Sciatic nerve (tissue), 2 donors: ENCODE results near the gene ZACN. TPM values are rescaled to one million over a fixed set of nuclear protein-coding genes. Genes with fewer than 3 reads are reported as not detected.
"Not testable (repeated sequence)": the region's sequence is repeated elsewhere in the genome, so short reads cannot be mapped to it uniquely, and the experiment has no call there.

Experiments
- ATAC-seq: fragments of 200-7000 bp; cut with Tn5 transposase; one replicate; pipeline ENCODE4 v1.9.1; 2020; ENCODE audit warnings: mild to moderate bottlenecking, moderate library complexity
- DNase-seq: peaks from one replicate; pipeline ENCODE4 v3.0.0-alpha.2; 2020; ENCODE audit warnings: low spot score
- intact Hi-C: fragments of 100-400 bp; cut with DNase I; formaldehyde crosslinking; loops from one replicate; pipeline ENCODE4 v1.14.2; 2022
- total RNA-seq: library from RNA; stranded (reverse); fragmentation: NEBNext Ultra II Directional; extraction: Animal tissue kit (Norgen Biotek cat#: 25700); gene quantifications from one replicate; pipeline ENCODE4 v1.2.1, GENCODE V29; 2021
- donor health status: DM: no; HTN: no; CAD: no.
- donor health status: DM: no; HTN: no; CAD: no.

The ZACN gene
- total RNA-seq, 1 donor from 2014 or later: not detected

DNA sequence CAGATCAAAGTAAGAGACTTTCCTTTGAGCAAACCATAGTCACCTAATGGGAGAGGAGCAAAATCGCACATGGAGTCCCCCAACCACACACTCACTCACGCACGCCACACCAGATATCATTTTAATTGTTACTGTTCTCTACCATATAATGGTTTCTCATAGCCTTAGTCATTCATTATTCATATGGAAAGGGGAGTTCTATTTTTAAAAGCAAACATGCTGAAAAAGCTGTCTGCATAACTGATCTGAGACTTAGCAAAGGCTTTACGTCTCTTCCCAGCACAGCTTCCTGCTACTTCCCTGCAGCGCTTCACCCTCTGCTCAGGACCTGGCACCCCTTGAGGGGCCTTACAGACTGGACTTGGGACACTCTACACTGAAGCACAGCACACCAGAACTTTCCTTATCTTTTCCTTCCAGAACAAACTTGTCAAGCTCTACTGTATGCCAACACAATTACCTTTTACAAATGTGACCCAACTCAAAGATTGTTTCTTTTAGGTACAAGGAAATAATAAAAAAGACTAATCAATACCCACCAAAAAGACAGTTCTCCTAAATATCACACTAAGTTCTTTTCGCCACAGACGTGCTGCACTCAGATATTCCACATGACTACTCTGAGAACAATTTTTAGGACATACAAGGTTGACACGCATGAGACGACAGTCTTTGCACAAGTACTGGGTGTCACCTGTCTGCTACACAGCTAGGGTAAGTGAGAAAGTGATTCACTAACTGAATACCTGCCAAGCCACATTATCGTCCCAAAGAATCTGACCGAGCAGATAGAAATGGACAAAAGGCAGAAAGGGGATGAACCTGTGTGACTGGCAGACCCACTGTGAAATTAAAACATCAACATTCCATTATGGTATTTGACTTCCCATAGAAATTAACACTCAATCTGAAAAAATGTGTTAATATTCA lies 28.2 kb upstream of the ZACN start:
- DNase-seq (no peak), ATAC-seq (no peak)
- intact Hi-C loops: no loop called here

- ATAC-seq: no peak
- no peak for DNase-seq
- intact Hi-C loops: no loop called here
These were observed 27.4 kb upstream of the ZACN start for GRCh38 chr17:76051561-76051960.

- DNase-seq: no peak
- ATAC-seq: no peak
- intact Hi-C loops: no loop called here
These were observed 25.5 kb upstream of the ZACN start for GRCh38 chr17:76053246-76054111.

- DNase-seq (no peak), ATAC-seq (no peak)
- intact Hi-C loops: no loop called here
These were observed 24.9 kb upstream of the ZACN start for GRCh38 chr17:76054112-76054476.

DNA sequence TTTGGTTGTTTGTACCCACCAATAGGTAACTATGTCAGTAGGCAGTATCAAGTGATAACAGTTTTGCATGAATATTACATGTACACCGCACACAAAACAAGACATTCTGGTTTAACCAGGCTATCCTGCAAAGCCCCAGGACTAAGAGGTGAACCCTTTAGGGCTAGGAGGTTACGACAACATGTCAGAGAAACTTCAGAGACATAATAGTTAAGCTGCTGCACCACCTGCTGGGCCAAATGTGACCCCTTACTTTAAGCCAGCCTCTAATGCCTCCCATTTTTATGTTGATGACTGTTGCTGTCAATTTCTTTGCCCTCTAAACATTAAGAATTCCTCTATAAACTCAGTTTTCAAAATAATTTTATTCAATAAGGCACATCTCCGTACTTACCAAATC lies 22.1 kb upstream of the ZACN start:
- ATAC-seq (no peak), DNase-seq (no peak)
- intact Hi-C loops: no loop called here

GRCh38 chr17:76058264-76058663 lies 20.7 kb upstream of the ZACN start:
- intact Hi-C loops, ATAC-seq: not testable (repeated sequence)

GRCh38 chr17:76063875-76064546 lies 15.0 kb upstream of the ZACN start:
- intact Hi-C loops: no loop called here
- DNase-seq: no peak
- ATAC-seq: no peak

More at GRCh38 chr17:76058264-76058663, 20.7 kb upstream of the ZACN start:
- not testable (repeated sequence) for DNase-seq

DNA sequence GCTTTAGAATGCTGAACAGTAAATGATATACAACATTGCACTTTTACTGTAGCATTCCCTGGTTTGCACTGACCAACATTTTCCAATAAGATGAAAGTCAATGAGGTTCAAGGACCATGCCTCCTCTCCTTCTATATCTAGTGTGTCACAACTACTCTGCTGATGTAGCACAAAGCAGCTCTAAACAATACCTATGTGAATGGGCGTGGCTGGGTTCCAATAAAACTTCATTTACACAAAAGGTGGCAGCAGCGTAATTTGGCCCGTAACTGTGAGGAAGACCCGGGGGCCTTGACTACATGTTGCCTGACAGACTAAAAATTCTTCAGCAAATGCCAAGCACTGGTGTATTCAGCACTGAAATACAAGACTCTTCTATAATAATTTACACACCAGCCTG lies 13.2 kb upstream of the ZACN start:
- intact Hi-C loops: no loop called here
- ATAC-seq (no peak), DNase-seq (no peak)

DNA sequence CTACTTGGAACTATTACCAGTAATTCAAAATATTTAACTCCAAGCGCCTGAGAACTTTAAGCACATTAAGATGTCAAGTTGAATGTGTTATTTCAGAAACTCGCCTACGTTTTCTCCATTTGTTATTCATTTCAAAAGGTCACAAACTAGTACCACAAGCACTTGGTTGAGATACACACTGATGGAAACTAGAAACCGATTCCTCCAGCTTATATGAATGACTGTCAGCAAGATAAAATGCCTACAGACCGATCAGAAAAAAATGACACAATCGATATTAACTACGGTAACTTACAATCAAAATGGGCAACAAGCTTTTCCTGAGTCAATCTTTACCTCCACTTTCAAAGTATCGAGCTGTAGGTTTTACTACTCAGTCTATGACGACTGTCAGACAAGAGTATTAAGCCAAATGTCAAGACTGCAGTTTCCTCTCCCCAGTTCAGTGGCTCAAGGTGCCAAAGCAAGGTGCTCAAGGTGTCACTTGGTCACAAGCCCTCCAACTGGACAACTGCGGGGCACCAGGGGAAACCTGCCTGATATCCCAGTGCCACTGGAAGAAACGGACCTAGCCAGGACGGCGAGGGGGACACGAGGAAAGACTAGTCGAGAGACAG lies 7.3 kb upstream of the ZACN start:
- DNase-seq (no peak), ATAC-seq (no peak)
- intact Hi-C loops: no loop called here

DNA sequence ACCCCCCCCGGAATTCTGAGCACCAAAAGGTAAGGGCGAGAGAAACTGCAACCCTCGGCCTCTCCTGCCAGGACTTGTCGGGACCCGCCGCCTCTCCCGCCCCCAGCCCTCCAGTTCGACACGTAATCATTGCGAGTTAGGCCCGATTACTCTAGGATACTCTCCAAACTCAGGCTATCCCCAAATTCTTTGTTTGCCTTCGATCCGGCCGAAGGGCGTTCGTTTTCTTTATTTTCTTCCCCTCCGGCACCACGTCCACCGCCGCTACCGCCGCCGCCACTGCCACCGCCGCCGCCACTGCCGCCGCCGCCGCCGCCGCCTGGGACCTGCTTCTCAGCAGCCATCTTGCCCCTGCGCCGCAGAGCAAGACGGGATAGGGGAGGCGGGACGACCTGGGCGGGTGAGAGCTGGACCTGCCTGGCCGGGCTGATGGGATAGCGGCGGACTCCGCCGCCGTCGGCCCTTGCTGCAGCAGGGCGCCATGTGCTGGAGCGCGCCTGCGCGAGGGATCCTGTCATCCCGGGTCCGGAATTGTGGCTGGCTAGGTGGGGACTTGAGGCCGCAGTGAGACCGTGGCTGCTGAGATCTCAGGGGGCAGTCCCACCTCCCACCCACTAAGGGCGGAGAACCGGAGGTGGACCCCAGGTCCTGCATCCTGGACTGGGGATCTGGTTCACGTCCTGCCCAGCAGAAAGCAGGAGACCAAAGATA lies 6.7 kb upstream of the ZACN start, which contains the start of gene SRP68:
Gene SRP68 (minus strand): TSS at position 370 of the 711 bp plus-strand sequence. CDS start 26 bp downstream, at position 344.
- peak; percentile 99 for ATAC-seq
- intact Hi-C loops: no loop called here

DNA sequence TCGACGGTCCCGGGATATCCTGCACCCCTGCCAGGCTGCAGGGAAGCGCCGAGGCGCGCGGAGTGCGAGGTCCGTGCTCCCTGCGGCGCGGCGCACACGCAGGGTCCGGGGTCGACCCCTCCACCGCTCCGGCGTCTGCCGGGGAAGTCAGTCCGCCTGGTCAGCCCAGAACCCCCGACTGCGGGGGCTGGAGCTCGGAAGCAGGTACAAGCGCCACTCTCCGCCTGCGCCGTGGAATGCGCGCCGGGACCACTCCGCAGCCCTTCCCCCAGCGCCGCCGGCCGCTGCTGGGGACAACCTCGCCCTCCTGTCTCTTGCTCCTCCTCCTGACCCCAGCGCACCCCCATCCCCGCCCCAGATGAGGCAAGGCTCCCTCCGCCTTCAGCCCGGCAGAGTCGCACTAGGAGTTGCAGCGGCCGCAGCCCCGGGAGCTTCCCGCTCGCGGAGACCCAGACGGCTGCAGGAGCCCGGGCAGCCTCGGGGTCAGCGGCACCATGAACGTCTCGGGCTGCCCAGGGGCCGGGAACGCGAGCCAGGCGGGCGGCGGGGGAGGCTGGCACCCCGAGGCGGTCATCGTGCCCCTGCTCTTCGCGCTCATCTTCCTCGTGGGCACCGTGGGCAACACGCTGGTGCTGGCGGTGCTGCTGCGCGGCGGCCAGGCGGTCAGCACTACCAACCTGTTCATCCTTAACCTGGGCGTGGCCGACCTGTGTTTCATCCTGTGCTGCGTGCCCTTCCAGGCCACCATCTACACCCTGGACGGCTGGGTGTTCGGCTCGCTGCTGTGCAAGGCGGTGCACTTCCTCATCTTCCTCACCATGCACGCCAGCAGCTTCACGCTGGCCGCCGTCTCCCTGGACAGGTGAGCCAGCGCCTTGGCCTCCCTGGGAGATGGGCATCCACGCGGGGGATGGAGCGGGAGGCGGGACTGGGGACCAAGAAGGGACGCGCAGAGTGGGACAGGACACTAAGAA lies 4.3 kb upstream of the ZACN start, which contains the start of gene GALR2:
Gene GALR2 (plus strand): TSS at position 392 of the 974 bp plus-strand sequence. CDS start 103 bp downstream, at position 495.
- ATAC-seq: no peak
- no peak for DNase-seq
- intact Hi-C loops: no loop called here

More for the DNA sequence above, 6.7 kb upstream of the ZACN start, which contains the start of gene SRP68:
- peak; percentile 93 for DNase-seq

GRCh38 chr17:76075364-76076145 lies 3.4 kb upstream of the ZACN start:
- no peak for DNase-seq
- intact Hi-C loops: no loop called here
- no peak for ATAC-seq

- ATAC-seq (no peak), DNase-seq (no peak)
- intact Hi-C loops: no loop called here
These were observed 2.7 kb upstream of the ZACN start for GRCh38 chr17:76076146-76076764.

DNA sequence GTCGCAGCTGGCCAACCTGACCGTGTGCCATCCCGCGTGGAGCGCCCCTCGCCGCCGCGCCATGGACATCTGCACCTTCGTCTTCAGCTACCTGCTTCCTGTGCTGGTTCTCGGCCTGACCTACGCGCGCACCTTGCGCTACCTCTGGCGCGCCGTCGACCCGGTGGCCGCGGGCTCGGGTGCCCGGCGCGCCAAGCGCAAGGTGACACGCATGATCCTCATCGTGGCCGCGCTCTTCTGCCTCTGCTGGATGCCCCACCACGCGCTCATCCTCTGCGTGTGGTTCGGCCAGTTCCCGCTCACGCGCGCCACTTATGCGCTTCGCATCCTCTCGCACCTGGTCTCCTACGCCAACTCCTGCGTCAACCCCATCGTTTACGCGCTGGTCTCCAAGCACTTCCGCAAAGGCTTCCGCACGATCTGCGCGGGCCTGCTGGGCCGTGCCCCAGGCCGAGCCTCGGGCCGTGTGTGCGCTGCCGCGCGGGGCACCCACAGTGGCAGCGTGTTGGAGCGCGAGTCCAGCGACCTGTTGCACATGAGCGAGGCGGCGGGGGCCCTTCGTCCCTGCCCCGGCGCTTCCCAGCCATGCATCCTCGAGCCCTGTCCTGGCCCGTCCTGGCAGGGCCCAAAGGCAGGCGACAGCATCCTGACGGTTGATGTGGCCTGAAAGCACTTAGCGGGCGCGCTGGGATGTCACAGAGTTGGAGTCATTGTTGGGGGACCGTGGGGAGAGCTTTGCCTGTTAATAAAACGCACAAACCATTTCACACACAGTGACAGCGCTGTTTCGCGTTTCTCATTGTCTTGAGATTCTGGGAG lies 2.0 kb upstream of the ZACN start:
- DNase-seq (no peak), ATAC-seq (no peak)
- intact Hi-C loops: no loop called here

DNA sequence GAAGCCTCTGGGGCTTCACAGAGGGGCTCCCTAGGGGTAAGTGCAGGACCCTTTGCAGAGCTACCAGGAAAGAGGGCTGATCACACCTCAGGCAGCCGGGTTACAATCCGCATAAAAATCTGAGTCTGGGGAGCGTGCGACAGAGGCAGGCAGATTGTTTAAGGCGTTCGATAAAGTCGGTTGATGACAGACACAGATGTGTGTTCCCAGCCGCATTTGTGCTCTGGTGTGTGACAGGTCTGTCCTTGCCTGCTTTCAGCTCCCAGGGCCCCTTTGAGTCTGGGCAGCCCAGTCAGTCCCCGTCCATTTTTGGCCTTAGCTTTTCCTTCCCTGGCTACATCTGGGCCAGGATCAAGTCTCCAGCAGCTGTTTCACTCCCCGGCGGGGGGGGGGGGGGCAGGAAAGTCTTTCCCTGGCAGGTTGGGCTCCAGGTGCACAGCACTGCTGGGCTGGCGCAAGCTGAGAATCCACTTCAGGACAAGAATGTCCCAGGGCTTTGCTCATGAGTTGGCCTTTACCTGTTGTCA lies 1.3 kb upstream of the ZACN start:
- DNase-seq (no peak), ATAC-seq (no peak)
- intact Hi-C loops: no loop called here
